GM21619 (cell line): ENCODE results near the gene FAM219A.
"Not testable (repeated sequence)": the region's sequence is repeated elsewhere in the genome, so short reads cannot be mapped to it uniquely, and the experiment has no call there.

Source experiments
- ATAC-seq: cut with Tn5 transposase; IDR thresholded peaks from one replicate; pipeline ENCODE4 v1.9.1; 2021; ENCODE audit not compliant: unreplicated experiment

Gene FAM219A

DNA sequence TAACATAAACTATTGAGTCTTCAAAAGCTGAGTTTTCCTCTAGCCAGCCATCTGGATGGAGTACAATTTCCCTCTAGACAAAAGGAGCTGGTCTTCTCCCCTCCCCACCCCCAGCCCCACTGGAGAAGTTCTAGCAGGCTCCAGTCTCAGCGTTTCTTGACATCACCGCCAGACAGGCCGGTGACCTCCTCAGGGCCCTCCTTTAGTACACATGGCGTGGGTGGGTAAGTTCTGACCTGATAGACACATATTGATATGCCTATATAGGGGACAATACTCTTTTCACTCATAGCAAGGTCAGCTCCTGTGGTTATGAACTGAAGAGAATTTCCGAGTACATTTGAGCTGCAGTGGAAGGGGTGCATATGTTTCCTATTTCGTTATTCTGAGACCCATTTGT lies 27.5 kb upstream of the FAM219A start:
- ATAC-seq = no peak

DNA sequence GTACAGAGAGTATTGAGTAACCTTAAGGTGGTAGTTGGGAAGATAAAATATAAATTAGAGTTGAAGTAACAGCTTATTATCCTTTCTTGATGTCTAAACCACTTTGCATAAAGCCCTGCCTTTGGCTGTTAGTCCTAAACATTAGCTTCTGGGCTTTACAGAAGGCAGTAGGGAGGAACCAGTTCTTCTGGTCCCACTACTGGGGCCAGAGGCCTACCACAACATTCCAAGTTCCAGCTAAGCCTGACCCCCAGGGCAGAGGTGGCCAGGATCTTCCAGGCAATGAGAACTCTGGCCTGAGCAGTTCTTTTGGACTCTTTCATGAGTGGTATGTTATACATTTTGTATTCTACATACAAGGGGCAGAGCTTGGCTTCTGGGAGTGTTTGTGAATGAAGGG lies 26.3 kb upstream of the FAM219A start:
- no peak for ATAC-seq

DNA sequence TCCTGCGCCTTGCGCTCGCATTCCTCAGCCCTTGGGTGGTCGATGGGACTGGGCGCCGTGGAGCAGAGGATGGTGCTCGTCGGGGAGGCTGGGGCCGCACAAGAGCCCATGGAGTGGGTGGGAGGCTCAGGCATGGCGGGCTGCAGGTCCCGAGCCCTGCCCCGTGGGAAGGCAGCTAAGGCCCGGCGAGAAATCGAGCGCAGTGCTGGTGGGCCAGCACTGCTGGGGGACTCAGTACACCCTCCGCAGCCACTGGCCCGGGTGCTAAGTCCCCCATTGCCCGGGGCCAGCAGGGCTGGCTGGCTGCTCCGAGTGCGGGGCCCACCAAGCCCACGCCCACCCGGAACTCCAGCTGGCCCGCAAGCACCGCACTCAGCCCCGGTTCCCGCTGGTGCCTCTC lies 24.4 kb upstream of the FAM219A start:
- not testable (repeated sequence) for ATAC-seq

- ATAC-seq = not testable (repeated sequence)
Observed at GRCh38 chr9:34481620-34482019, 23.2 kb upstream of the FAM219A start.

DNA sequence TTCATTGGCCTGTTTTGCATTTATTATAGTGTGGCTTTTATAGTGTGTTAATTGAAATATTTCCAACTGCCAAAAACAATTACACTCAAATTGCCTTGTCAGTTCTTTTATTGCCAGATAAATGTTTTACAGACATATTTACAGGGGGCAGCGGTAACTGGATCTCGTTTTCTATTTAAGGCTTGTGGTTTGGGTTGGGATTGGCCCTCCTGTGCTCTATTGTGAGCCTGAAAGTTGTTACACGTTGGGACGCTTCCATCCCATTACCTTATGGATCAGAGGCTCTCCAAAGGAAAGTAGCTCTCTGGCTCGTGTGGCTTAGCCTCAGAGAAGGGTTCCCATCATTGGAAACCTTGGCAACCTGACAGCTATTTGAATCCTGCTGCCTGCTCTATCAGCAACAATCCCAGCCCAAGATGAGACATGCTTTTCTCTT lies 21.1 kb upstream of the FAM219A start:
- ATAC-seq = no peak

GRCh38 chr9:34477541-34477940 lies 19.2 kb upstream of the FAM219A start:
- ATAC-seq = no peak

GRCh38 chr9:34475097-34475496 lies 16.7 kb upstream of the FAM219A start:
- no peak for ATAC-seq

- ATAC-seq = no peak
Observed at GRCh38 chr9:34465468-34465867, 7.1 kb upstream of the FAM219A start.

- ATAC-seq = no peak
Observed at GRCh38 chr9:34464571-34464970, 6.2 kb upstream of the FAM219A start.

DNA sequence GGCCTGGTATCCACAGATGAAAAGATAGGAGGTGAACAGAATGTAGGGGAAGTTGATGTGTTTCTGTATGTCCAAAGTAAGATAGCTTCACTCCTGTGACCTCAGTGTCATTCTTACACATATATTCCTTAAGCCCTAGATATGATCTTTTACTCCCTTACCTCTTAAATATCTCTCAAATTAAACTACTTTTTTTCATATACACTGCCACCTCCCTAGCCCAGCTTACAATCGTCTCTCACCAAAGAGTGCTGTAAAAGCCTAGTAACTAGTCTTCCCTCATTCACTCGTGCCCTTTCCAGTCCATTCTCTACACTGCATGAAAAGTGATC lies 5.5 kb upstream of the FAM219A start:
- ATAC-seq = no peak

- ATAC-seq = no peak
Observed at GRCh38 chr9:34463098-34463900, 4.9 kb upstream of the FAM219A start.

DNA sequence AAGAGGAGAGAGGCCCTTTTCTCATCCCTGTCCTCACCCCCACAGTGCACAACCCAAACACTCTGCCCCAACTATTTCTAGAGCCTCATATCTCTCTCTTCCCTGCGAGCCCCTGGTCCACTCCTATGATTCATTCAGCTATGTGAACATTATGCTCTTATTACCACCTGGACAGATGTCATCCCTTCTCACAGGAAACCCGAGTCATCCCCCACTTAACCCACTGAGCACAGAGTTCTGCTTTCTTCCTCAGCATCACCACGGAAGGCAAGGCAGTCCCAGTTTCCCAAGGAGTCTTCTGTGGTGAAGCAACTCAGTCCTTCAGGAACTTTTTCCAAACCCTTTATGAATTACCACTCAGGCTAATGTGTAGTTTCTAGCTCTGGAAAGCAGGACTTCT lies 1.6 kb upstream of the FAM219A start:
- no peak for ATAC-seq

- ATAC-seq = no peak
Observed at GRCh38 chr9:34459356-34459755, 986 bp upstream of the FAM219A start.

DNA sequence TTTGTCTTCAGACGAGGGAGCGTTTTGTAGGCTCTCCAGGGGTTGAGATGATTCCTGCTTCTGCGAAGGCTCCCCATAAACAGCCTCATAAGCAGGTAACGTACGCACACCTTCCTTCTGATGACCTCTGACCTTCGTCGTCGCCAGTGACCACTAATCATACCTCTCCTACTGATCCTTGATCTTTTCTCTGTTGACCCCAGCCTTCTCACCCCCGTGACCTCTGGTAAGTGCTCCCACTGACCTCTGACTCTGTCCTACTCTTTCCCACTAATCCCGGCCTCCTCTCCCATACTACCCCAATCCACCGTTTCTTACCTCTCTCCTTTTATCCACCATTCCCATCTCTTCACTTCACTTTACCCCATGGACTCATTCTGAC lies 580 bp upstream of the FAM219A start:
- no peak for ATAC-seq

DNA sequence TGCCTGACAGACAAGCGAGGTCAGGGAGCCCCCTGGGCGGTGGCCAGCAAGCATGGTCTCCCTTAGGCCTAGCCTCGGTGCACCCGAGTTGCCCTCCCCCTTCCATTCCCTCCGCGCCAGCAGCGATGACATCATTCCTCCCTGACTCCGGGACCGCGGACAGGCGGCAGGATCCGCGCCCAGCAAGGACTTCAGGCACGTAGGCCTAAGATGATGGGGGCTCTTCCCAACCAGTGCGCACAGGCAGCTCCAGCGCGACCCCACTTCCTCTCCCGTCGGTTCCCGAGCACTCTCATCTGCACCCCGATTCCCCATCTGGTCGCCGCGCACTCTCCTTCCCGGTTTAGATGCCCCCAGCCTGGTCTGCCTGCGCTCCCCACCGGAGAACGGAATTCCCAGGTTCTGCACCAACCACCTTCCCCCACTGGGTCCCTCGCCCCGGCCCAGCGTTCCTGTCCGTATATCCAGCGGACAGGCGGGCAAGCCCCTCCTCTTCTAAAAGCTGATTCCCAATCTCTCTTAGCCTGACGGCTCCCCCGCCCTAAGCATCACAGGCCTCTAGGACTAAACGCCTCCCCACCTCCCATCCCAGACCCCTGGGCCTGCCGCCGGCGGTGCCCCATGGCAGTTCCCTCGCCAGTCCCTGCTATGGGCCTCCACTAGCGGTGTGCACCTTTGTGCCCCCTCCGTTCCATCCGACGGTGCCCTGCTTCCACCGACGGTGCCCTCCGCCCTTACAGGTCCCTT lies 931 bp downstream of the FAM219A start:
- ATAC-seq = no peak

- no peak for ATAC-seq
Observed at GRCh38 chr9:34456746-34457145, 1.6 kb downstream of the FAM219A start.

DNA sequence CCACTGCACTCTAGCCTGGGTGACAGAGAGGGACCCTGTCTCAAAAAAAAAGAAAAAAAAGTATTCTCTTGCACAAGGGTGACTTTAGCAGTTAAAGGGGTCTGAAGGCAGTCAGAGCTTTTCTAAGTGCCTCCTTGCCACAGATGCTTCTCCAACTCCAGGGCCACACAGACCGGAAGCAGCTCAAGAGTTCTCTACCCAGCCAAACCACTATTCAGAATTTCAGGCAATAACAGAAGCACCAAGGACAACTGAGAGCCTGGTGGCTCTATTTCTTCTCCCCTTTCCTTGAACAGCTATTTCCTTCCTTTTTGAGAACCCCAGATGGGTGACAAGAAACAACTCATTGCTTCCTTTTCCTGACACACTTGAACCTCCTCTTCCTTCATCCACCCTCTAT lies 2.2 kb downstream of the FAM219A start:
- no peak for ATAC-seq

- no peak for ATAC-seq
Observed at GRCh38 chr9:34454571-34455065, 3.8 kb downstream of the FAM219A start.

GRCh38 chr9:34452568-34452967 lies 5.8 kb downstream of the FAM219A start:
- no peak for ATAC-seq

GRCh38 chr9:34451545-34451944 lies 6.8 kb downstream of the FAM219A start:
- peak; percentile 72 for ATAC-seq

DNA sequence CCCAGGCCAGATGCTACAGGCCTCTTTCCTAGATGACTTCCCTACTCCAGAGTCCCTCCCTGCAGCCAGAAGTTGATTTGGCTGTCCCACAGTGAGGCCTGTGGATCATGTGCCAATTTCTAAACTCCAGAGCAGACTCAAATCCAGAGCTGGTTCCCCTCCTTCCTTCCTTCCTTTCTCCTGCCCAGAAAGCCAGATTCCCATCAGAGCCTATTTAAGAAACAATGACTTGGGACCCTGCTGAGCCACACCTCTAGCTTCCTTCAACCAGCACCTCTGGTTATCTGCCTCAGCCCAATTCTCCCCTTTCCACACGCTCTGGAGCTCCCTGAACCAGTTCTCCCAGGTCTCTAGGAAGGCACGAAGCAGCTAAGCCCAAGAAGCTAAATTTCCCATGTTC lies 7.2 kb downstream of the FAM219A start:
- ATAC-seq = no peak

- no peak for ATAC-seq
Observed at GRCh38 chr9:34450644-34451043, 7.7 kb downstream of the FAM219A start.
